CD4-positive, alpha-beta T cell treated with Interferon alpha-2 for 1 hour (primary cell): Measurements from ENCODE around the gene EBI3.
"Not testable (repeated sequence)": the region's sequence is repeated elsewhere in the genome, so short reads cannot be mapped to it uniquely, and the experiment has no call there.

ENCODE experiments used
- DNase-seq, 2 donors: peaks; one replicate each; pipeline ENCODE4 v3.0.0-alpha.2; 2020 to 2022

Gene EBI3

DNA sequence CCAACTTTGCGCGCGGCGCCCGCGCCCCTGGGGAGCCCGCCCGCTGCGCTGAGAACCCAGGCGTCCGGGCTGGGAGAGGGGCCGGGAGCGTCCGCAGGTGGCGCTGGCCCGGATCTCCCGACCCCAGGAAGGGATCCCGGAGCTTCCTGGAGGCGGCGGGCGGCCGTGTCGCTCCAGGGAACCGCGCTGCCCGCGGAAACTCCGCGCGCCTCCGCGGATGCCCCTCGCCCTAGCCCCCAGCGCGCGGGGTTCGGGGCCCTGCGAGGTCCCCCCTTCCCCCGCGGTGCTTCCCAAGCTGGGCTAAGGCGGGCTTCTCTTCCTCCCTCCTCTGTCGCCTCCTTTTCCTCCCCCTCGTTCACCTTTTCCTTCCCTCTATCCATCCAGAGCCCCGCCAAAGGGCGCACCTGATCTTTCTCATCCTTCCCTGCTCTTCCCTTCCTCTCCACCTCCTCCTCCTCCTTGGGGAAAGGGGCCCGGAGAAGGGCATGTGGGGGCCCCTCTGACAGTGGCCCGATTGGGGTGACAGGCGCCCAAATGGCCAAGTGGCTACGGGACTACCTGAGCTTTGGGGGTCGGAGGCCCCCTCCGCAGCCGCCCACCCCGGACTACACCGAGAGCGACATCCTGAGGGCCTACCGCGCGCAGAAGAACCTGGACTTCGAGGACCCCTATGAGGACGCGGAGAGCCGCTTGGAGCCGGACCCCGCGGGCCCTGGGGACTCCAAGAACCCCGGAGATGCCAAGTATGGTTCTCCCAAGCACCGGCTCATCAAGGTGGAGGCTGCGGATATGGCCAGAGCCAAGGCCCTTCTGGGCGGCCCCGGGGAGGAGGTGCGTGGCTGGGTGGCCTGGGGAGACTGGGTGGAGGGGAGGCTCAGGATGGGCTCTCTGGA lies 50.5 kb downstream of the EBI3 start:
- no peak for DNase-seq

DNA sequence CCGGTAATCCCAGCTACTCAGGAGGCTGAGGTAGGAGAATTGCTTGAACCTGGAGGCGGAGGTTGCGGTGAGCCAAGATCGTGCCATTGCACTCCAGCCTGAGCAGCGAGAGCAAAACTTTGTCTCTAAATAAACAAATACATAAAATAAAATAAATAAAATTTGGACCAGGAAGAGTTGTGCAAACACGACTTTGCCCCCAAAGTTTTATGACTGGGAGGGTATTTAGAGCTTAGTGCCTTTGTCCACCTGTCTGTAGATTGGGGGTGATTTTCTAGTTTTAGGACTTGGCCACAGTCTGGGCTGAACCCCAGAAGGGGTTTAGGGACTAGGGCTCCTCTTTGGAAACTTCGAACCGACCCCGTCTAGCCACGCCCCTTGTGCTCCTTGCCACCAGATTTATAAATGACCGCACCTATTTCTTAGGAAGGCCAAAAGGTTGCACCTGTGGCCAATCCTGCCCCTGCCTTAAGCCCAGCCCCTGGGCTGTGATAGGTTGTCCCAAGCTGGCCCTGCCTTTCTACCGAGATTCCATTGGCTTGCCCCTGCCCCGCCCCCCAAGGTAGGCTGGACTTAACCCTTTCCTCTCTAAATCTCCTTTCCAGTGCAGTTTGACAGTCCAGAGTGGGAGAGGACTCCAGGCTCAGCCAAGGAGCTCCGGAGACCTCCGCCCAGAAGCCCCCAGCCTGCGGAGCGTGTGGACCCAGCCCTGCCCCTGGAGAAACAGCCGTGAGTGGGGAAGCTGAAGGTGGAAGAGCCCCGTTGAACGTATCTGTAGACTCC lies 55.0 kb downstream of the EBI3 start:
- no peak for DNase-seq

DNA sequence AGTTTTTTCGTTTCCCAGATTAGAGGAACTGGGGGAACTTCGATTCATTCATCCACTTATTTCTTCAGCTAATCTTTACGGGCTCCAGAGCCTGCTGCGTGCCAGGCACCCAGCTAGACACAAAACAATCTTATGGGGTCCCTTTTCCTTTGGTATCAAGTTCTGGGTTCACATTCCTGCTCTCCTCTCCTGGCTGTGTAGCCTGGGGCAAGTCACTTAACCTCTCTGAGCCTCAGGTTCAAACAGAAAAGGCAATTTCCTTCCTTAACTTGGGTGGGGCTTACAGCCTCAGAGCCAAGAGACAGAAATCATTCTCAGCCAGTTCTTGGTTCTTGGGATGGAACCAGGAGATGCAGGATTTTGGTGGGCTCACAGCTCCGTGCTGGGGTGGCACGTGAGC lies 55.7 kb downstream of the EBI3 start:
- no peak for DNase-seq

- not testable (repeated sequence) for DNase-seq
These were observed 56.8 kb downstream of the EBI3 start for GRCh38 chr19:4286141-4286540.
